SW480 (cell line): ENCODE measurements around the gene PALM3.
"Not testable (repeated sequence)": the region's sequence is repeated elsewhere in the genome, so short reads cannot be mapped to it uniquely, and the experiment has no call there.

Source experiments
- DNase-seq: peaks from one replicate; pipeline ENCODE4 v3.0.0-alpha.2; 2016; ENCODE audit warnings: low spot score

Gene PALM3

GRCh38 chr19:14031719-14032480, 30.0 kb downstream of the PALM3 start, which contains the start of gene IL27RA:
TSS of gene IL27RA (plus strand) at chr19:14031762. CDS start at chr19:14031873, 111 bp downstream.
- peak; percentile 61 for DNase-seq

GRCh38 chr19:14030997-14031718, 30.7 kb downstream of the PALM3 start:
- no peak for DNase-seq

- no peak for DNase-seq
Observed at GRCh38 chr19:14028901-14029300, 33.0 kb downstream of the PALM3 start.

GRCh38 chr19:14027856-14028450, 33.9 kb downstream of the PALM3 start, which contains the start of gene RLN3:
TSS of gene RLN3 (plus strand) at chr19:14028148. CDS start at chr19:14028205, 57 bp downstream.
- DNase-seq = no peak

GRCh38 chr19:14026652-14027192, 35.2 kb downstream of the PALM3 start:
- not testable (repeated sequence) for DNase-seq

GRCh38 chr19:14023404-14024235, 38.3 kb downstream of the PALM3 start:
- DNase-seq = peak; percentile 73

GRCh38 chr19:14022469-14022868, 39.4 kb downstream of the PALM3 start:
- no peak for DNase-seq

- DNase-seq = no peak
Observed at GRCh38 chr19:14021474-14021873, 40.4 kb downstream of the PALM3 start.

GRCh38 chr19:14019739-14020138, 42.1 kb downstream of the PALM3 start:
- not testable (repeated sequence) for DNase-seq

GRCh38 chr19:14019100-14019499, 42.8 kb downstream of the PALM3 start:
- no peak for DNase-seq

- DNase-seq = no peak
Observed at GRCh38 chr19:14015524-14016035, 46.3 kb downstream of the PALM3 start.

GRCh38 chr19:14012378-14012915, 49.4 kb downstream of the PALM3 start:
- no peak for DNase-seq

GRCh38 chr19:14006766-14007562, 54.9 kb downstream of the PALM3 start:
- no peak for DNase-seq

GRCh38 chr19:14006085-14006765, 55.7 kb downstream of the PALM3 start, which contains the start of gene RFX1:
TSS of gene RFX1 (minus strand) at chr19:14006320. CDS start at chr19:13993843, 12,477 bp downstream.
- DNase-seq = peak; percentile 100

- DNase-seq = peak; percentile 69
Observed at GRCh38 chr19:14005349-14006084, 56.4 kb downstream of the PALM3 start.

GRCh38 chr19:14004619-14005348, 57.1 kb downstream of the PALM3 start:
- no peak for DNase-seq
